ENCODE results near the gene DLGAP1. TPM values are rescaled to one million over a fixed set of nuclear protein-coding genes. Genes with fewer than 3 reads are reported as not detected.
A peak's percentile ranks its signal among the peaks of the same experiment; 100 is the strongest.

DLGAP1 gene
- total and polyA plus RNA-seq, 4 donors: 0.06 to 1.2 (median 0.17) TPM; not detected in 1

GRCh38 chr18:4453874-4454536 lies 1.1 kb downstream of the DLGAP1 start:
- Histone ChIP-seq H3K9me3 (ENCODE audit: control insufficient read depth in 4 of 4, low read length in 3 of 4) (no peaks in the 10 kb centered on the region), H3K4me3 (ENCODE audit: low read depth in 1 of 3, low read length in 3 of 3) (peak overlapping the region in 1 of 3 donors; percentile 55), H3K9ac (ENCODE audit: low read depth in 1 of 2, low read length in 2 of 2) (no peak overlapping the region), H3K4me1 (ENCODE audit: control insufficient read depth in 4 of 4, insufficient read depth in 4 of 4, low read length in 3 of 4) (peaks cover 6 to 17% (median 17%) of the 10 kb centered on the region in 4 donors), H3K36me3 (ENCODE audit: control insufficient read depth in 4 of 4, insufficient read depth in 3 of 4, low read depth in 1 of 4, low read length in 3 of 4) (no peaks in the 10 kb centered on the region), H3K27ac (ENCODE audit: low read depth in 1 of 2, low read length in 2 of 2) (no peak overlapping the region), H3K27me3 (ENCODE audit: control insufficient read depth in 4 of 4, insufficient read depth in 4 of 4, low read length in 3 of 4) (peaks cover 0 to 7% (median 4%) of the 10 kb centered on the region in 4 donors)
- peak; percentile 33 for DNase-seq (ENCODE audit: low spot score)
- WGBS: 5% methylated on average over 46 of the region's 46 CpGs
- TF ChIP-seq RXRA (IDR thresholded peaks at IDR 0.05) (no peak), ATF3 (IDR thresholded peaks at IDR 0.05) (no peak), REST (IDR thresholded peaks at IDR 0.05) (no peak)

GRCh38 chr18:4453567-4453873 lies 1.6 kb downstream of the DLGAP1 start:
- DNase-seq (ENCODE audit: low spot score): no peak
- H3K36me3 ChIP-seq (ENCODE audit: control insufficient read depth in 4 of 4, insufficient read depth in 3 of 4, low read depth in 1 of 4, low read length in 3 of 4): no peaks in the 10 kb centered on the region
- no peak overlapping the region for H3K27ac ChIP-seq (ENCODE audit: low read depth in 1 of 2, low read length in 2 of 2)
- H3K9ac ChIP-seq (ENCODE audit: low read depth in 1 of 2, low read length in 2 of 2): no peak overlapping the region
- H3K9me3 ChIP-seq (ENCODE audit: control insufficient read depth in 4 of 4, low read length in 3 of 4): no peaks in the 10 kb centered on the region
- peaks cover 0 to 7% (median 4%) of the 10 kb centered on the region in 4 donors for H3K27me3 ChIP-seq (ENCODE audit: control insufficient read depth in 4 of 4, insufficient read depth in 4 of 4, low read length in 3 of 4)
- 10% methylated on average over 8 of the region's 8 CpGs for WGBS
- TF ChIP-seq HNF4G (IDR thresholded peaks at IDR 0.05) (no peak), NR2F2 (IDR thresholded peaks at IDR 0.05) (no peak), EGR1 (IDR thresholded peaks at IDR 0.05; ENCODE audit: low read depth in 2 of 2) (no peak)
- peaks cover 6 to 17% (median 17%) of the 10 kb centered on the region in 4 donors for H3K4me1 ChIP-seq (ENCODE audit: control insufficient read depth in 4 of 4, insufficient read depth in 4 of 4, low read length in 3 of 4)
- peak overlapping the region in 1 of 3 donors; percentile 55 for H3K4me3 ChIP-seq (ENCODE audit: low read depth in 1 of 3, low read length in 3 of 3)

- Histone ChIP-seq H3K27me3 (ENCODE audit: control insufficient read depth in 4 of 4, insufficient read depth in 4 of 4, low read length in 3 of 4) (peaks cover 0 to 6% (median 3%) of the 10 kb centered on the region in 4 donors), H3K36me3 (ENCODE audit: control insufficient read depth in 4 of 4, insufficient read depth in 3 of 4, low read depth in 1 of 4, low read length in 3 of 4) (no peaks in the 10 kb centered on the region), H3K4me3 (ENCODE audit: low read depth in 1 of 3, low read length in 3 of 3) (no peak overlapping the region), H3K4me1 (ENCODE audit: control insufficient read depth in 4 of 4, insufficient read depth in 4 of 4, low read length in 3 of 4) (peaks cover 6 to 13% (median 12%) of the 10 kb centered on the region in 4 donors), H3K27ac (ENCODE audit: low read depth in 1 of 2, low read length in 2 of 2) (no peak overlapping the region), H3K9ac (ENCODE audit: low read depth in 1 of 2, low read length in 2 of 2) (no peak overlapping the region), H3K9me3 (ENCODE audit: control insufficient read depth in 4 of 4, low read length in 3 of 4) (no peaks in the 10 kb centered on the region)
- WGBS: 26% methylated on average over 2 of the region's 2 CpGs
- no peak for TF ChIP-seq FOXA1 (IDR thresholded peaks at IDR 0.05)
- no peak for TF ChIP-seq NR2F2 (IDR thresholded peaks at IDR 0.05)
- TF ChIP-seq ATF3 (IDR thresholded peaks at IDR 0.05): no peak
- no peak for TF ChIP-seq YY1 (IDR thresholded peaks at IDR 0.05)
- no peak for TF ChIP-seq ZBTB33 (IDR thresholded peaks at IDR 0.05)
- no peak for TF ChIP-seq SP1 (IDR thresholded peaks at IDR 0.05)
- no peak for TF ChIP-seq TAF1 (conservative IDR thresholded peaks at IDR 0.05)
- TF ChIP-seq CTCF (IDR thresholded peaks at IDR 0.05; ENCODE audit: low read depth, low read length, missing input control): no peak
- no peak for TF ChIP-seq HNF4A (conservative IDR thresholded peaks at IDR 0.05)
- TF ChIP-seq EGR1 (IDR thresholded peaks at IDR 0.05; ENCODE audit: low read depth in 2 of 2): no peak
- TF ChIP-seq FOXA2 (IDR thresholded peaks at IDR 0.05): no peak
- no peak for TF ChIP-seq HNF4G (IDR thresholded peaks at IDR 0.05)
- TF ChIP-seq GABPA (IDR thresholded peaks at IDR 0.05 in 1 of 2, conservative IDR thresholded peaks at IDR 0.05 in 1 of 2): no peak
- TF ChIP-seq RXRA (IDR thresholded peaks at IDR 0.05): no peak
- TF ChIP-seq RAD21 (IDR thresholded peaks at IDR 0.05): no peak
- TF ChIP-seq JUND (IDR thresholded peaks at IDR 0.05): no peak
- no peak for DNase-seq (ENCODE audit: low spot score)
Observed at GRCh38 chr18:4450065-4450658, 4.9 kb downstream of the DLGAP1 start.

Measured in liver (tissue), 9 donors.